ENCODE data around the gene HOXD13.

GRCh38 chr2:176089843-176090395, 2.6 kb upstream of the HOXD13 start:
- TF ChIP-seq ZNF274 (IDR thresholded peaks at IDR 0.05; ENCODE audit: low read depth, low read length): no peak
- TF ChIP-seq YY1 (IDR thresholded peaks at IDR 0.05; ENCODE audit: insufficient read depth, insufficient read length): no peak
- TF ChIP-seq SUZ12 (IDR thresholded peaks at IDR 0.05; ENCODE audit: extremely low read depth, insufficient read depth, insufficient read length): no peak
